HCT116 (cell line): ENCODE data around the gene TOMM40L. TPM values are rescaled to one million over a fixed set of nuclear protein-coding genes. Genes with fewer than 3 reads are reported as not detected.

Experiments used
- ATAC-seq: fragments of 200-7000 bp; cut with Tn5 transposase; 2 replicates; pipeline ENCODE4 v1.9.1; 2020; ENCODE audit warnings: mild to moderate bottlenecking, moderate library complexity
- BruUV-seq: library from RNA; stranded (reverse); fragments of 400-500 nt; replicated peaks from 2 replicates; lab custom pipeline; 2021; lab: Mats Ljungman, UMichigan
- CTCF ChIA-PET: fragments of 300-600 bp; sonication (Branson Sonifier 250); formaldehyde crosslinking; loops from one replicate; lab custom pipeline; 2021; ENCODE audit warnings: antibody characterized with exemption; lab: Charles Lee
- POLR2A ChIA-PET: fragments of 300-600, 350-600 bp; sonication (Branson Sonifier 250); formaldehyde crosslinking; loops from one replicate; lab custom pipeline; 2021; ENCODE audit warnings: antibody characterized with exemption; lab: Charles Lee
- RAD21 ChIA-PET, 2 experiments: fragments of 300-600 bp; sonication (Branson Sonifier 250); formaldehyde crosslinking; loops; one replicate each; lab custom pipeline; 2023; ENCODE audit warnings: low total read pairs in 2 of 2; ENCODE audit not compliant: uncharacterized antibody in 2 of 2, unreplicated experiment in 2 of 2, low non-redundant PET in 1 of 2; lab: Charles Lee
- DNase-seq: peaks from one replicate; pipeline ENCODE4 v3.0.0-alpha.2; 2010; ENCODE audit warnings: low read depth, low spot score
- H2AFZ ChIP-seq: fragments of 200-600 bp; shearing (Covaris generic), sonication (generic); 2 replicates; pipeline ENCODE4 v1.6.1; 2017; ENCODE audit warnings: low read depth, mixed run types, mixed read lengths, antibody characterized with exemption, low read length; ENCODE audit not compliant: poor library complexity, severe bottlenecking
- H3K27ac ChIP-seq: 2 replicates; pipeline ENCODE4 v1.5.1; 2012; ENCODE audit warnings: low read depth, low read length
- H3K27me3 ChIP-seq: fragments of 200-600 bp; sonication (generic); 2 replicates; pipeline ENCODE4 v1.6.1; 2016; ENCODE audit warnings: mixed run types, low read length, mixed read lengths; ENCODE audit not compliant: insufficient read depth
- H3K36me3 ChIP-seq, 2 experiments: fragments of 200-500 bp in 1 of 2; fragments of 200-600 bp in 1 of 2; sonication (Bioruptor generic) in 1 of 2; sonication (generic) in 1 of 2; 2 replicates each; pipeline versions ENCODE4 v1.5.1 to v1.6.1; 2014 to 2016; ENCODE audit warnings: low read length in 2 of 2, inconsistent platforms in 1 of 2, mixed read lengths in 1 of 2, mixed run types in 1 of 2; ENCODE audit not compliant: insufficient read depth in 2 of 2, control insufficient read depth in 1 of 2
- H3K4me1 ChIP-seq, 2 experiments: fragments of 200-600 bp in 1 of 2; sonication (generic) in 1 of 2; 2 replicates each; pipeline versions ENCODE4 v1.5.1 to v1.6.1; 2012 to 2017; ENCODE audit warnings: low read length in 2 of 2, inconsistent platforms in 1 of 2, mild to moderate bottlenecking in 1 of 2, mixed read lengths in 1 of 2, mixed run types in 1 of 2, moderate library complexity in 1 of 2; ENCODE audit not compliant: insufficient read depth in 2 of 2, control insufficient read depth in 1 of 2
- H3K4me2 ChIP-seq: fragments of 200-600 bp; sonication (generic); 2 replicates; pipeline ENCODE4 v1.6.1; 2017; ENCODE audit warnings: mixed run types, low read length, mixed read lengths
- H3K4me3 ChIP-seq, 2 experiments: fragments of 200-600 bp in 1 of 2; sonication (generic) in 1 of 2; replicated peaks in 1 of 2; 2 replicates each; pipeline ENCODE4 v1.5.1; 2011 to 2016; ENCODE audit warnings: low read length in 2 of 2, control low read depth in 1 of 2, low read depth in 1 of 2, mild to moderate bottlenecking in 1 of 2, mixed read lengths in 1 of 2, mixed run types in 1 of 2
- H3K79me2 ChIP-seq: fragments of 200-600 bp; sonication (generic); 2 replicates; pipeline ENCODE4 v1.6.1; 2017; ENCODE audit warnings: mild to moderate bottlenecking, mixed run types, low read length, moderate library complexity, mixed read lengths; ENCODE audit not compliant: insufficient read depth
- H3K9ac ChIP-seq: fragments of 200-600 bp; sonication (generic); 2 replicates; pipeline ENCODE4 v1.6.1; 2016; ENCODE audit warnings: low read length, mixed read lengths
- H3K9me2 ChIP-seq: fragments of 200-600 bp; sonication (generic), shearing (Covaris generic); 2 replicates; pipeline ENCODE4 v1.6.1; 2017; ENCODE audit warnings: mixed run types, mild to moderate bottlenecking, moderate library complexity; ENCODE audit not compliant: insufficient read depth
- H3K9me3 ChIP-seq, 2 experiments: fragments of 200-500 bp in 1 of 2; fragments of 200-600 bp in 1 of 2; sonication (Bioruptor generic) in 1 of 2; sonication (generic) in 1 of 2; 2 replicates each; pipeline ENCODE4 v1.6.1; 2014 to 2017; ENCODE audit warnings: low read length in 2 of 2, mixed read lengths in 2 of 2, inconsistent platforms in 1 of 2, low read depth in 1 of 2, mild to moderate bottlenecking in 1 of 2, mixed run types in 1 of 2, moderate library complexity in 1 of 2; ENCODE audit not compliant: control insufficient read depth in 1 of 2, insufficient read depth in 1 of 2
- H4K20me1 ChIP-seq: fragments of 200-600 bp; sonication (generic), shearing (Covaris generic); 2 replicates; pipeline ENCODE4 v1.6.1; 2017; ENCODE audit warnings: mixed run types, mild to moderate bottlenecking, moderate library complexity; ENCODE audit not compliant: insufficient read depth
- FOSL1 ChIP-seq: IDR thresholded peaks from 2 replicates; pipeline ENCODE4 v1.6.1; 2012; ENCODE audit warnings: low read depth
- MAX ChIP-seq: IDR thresholded peaks from 2 replicates; pipeline ENCODE4 v1.6.1; 2012
- REST ChIP-seq: IDR thresholded peaks from 2 replicates; pipeline ENCODE4 v1.6.1; 2012; ENCODE audit warnings: low read depth
- SRF ChIP-seq: IDR thresholded peaks from 2 replicates; pipeline ENCODE4 v1.6.1; 2012; ENCODE audit warnings: low read depth
- TCF7L2 ChIP-seq: IDR thresholded peaks from 2 replicates; pipeline ENCODE4 v1.7.0; 2011; ENCODE audit warnings: borderline replicate concordance, inconsistent platforms; ENCODE audit not compliant: insufficient read depth, insufficient read length; ENCODE audit errors: extremely low read depth
- YY1 ChIP-seq: IDR thresholded peaks from 2 replicates; pipeline ENCODE4 v1.6.1; 2011; ENCODE audit warnings: low read length, low read depth, moderate library complexity, mild to moderate bottlenecking; ENCODE audit not compliant: insufficient replicate concordance; ENCODE audit errors: extremely low read depth
- ZFX ChIP-seq: fragments of 450-650 bp; IDR thresholded peaks from 2 replicates; pipeline ENCODE4 v1.6.1; 2017
- ZNF274 ChIP-seq: fragments of 200-500 bp; sonication (Bioruptor generic); IDR thresholded peaks from 2 replicates; pipeline ENCODE4 v1.6.1; 2014; ENCODE audit warnings: mild to moderate bottlenecking, low read depth, low read length, inconsistent platforms
- intact Hi-C: fragments of 100-400 bp; cut with micrococcal nuclease; formaldehyde crosslinking; loops from 2 replicates; pipeline ENCODE4 v1.10.0; 2022
- total RNA-seq: library from RNA; stranded (reverse); gene quantifications from one replicate; pipeline ENCODE4 v1.2.1, GENCODE V29; 2021; ENCODE audit not compliant: unreplicated experiment

TOMM40L gene
- total RNA-seq, 1 experiment from 2014 or later = 9.8 TPM

GRCh38 chr1:161261261-161262235, 35.7 kb downstream of the TOMM40L start:
- ChIA-PET POLR2A (no interaction called here), CTCF (no interaction called here), RAD21 (interaction anchor here in 1 of 2 experiments (0.6 kb wide), 1 partner anchor 155 kb away, joined by 3 read pairs; no protein-coding TSS in a partner anchor)
- DNase-seq (no peak), ATAC-seq (no peak)
- Histone ChIP-seq H2AFZ (no peak overlapping the region), H3K27ac (no peak overlapping the region), H3K79me2 (no peaks in the 10 kb centered on the region), H3K4me2 (no peak overlapping the region), H4K20me1 (no peaks in the 10 kb centered on the region), H3K9me2 (no peaks in the 10 kb centered on the region), H3K9me3 (peaks cover 0 to 6% of the 10 kb centered on the region in 2 experiments; a peak in 1 of 4 replicates), H3K27me3 (peaks cover 14% of the 10 kb centered on the region), H3K4me3 (no peak overlapping the region), H3K4me1 (peaks cover 0 to 5% of the 10 kb centered on the region in 2 experiments; a peak in 1 of 4 replicates), H3K9ac (no peak overlapping the region), H3K36me3 (no peaks in the 10 kb centered on the region)
- intact Hi-C loops = no loop called here
- no TSS peak for BruUV-seq
- TF ChIP-seq MAX = no peak
- TF ChIP-seq FOSL1 = no peak
- no peak for TF ChIP-seq REST
- no peak for TF ChIP-seq ZNF274
- no peak for TF ChIP-seq TCF7L2
- TF ChIP-seq SRF = no peak
- no peak for TF ChIP-seq ZFX
- no peak for TF ChIP-seq YY1
